ENCODE measurements around the gene UGGT1. TPM values are rescaled to one million over a fixed set of nuclear protein-coding genes. Genes with fewer than 3 reads are reported as not detected.
A peak's percentile ranks its signal among the peaks of the same experiment; 100 is the strongest.

UGGT1 gene
- 10 to 100 TPM; 66.9 to 78.6 TPM for total RNA-seq
- polyA plus RNA-seq (2013, experiment 1 of 2) = 31.7 TPM
- 33.5 TPM for polyA plus RNA-seq (2013, experiment 2 of 2)
- long read RNA-seq, experiment 1, partial matches to known transcripts = 3 of 14 reads
- long read RNA-seq, experiment 1, other reads (novel, unspliced or antisense) = 11 of 14 reads
- long read RNA-seq, experiment 2, full-length matches to known transcripts = 11 of 28 reads
- long read RNA-seq, experiment 2, partial matches to known transcripts = 5 of 28 reads
- long read RNA-seq, experiment 2, other reads (novel, unspliced or antisense) = 12 of 28 reads
- long read RNA-seq, experiment 3, full-length matches to known transcripts = 60 of 129 reads
- long read RNA-seq, experiment 3, partial matches to known transcripts = 18 of 129 reads
- long read RNA-seq, experiment 3, other reads (novel, unspliced or antisense) = 51 of 129 reads
- long read RNA-seq, experiment 4, partial matches to known transcripts = 0 of 1 reads
- long read RNA-seq, experiment 4, other reads (novel, unspliced or antisense) = 1 of 1 reads

- H3K27ac ChIP-seq (ENCODE audit: low read depth, low read length) = peak within 1 kb of the TSS; percentile 92
- peak within 1 kb of the TSS; percentile 88 for H3K4me3 Mint-ChIP-seq
- peak within 1 kb of the TSS; percentile 99 for H3K4me3 ChIP-seq (ENCODE audit: low read length)
- peaks cover 9% of the 10 kb centered on the region for H3K4me1 Mint-ChIP-seq
- no peaks in the 10 kb centered on the region for H3K9me3 Mint-ChIP-seq
- peak; percentile 98 for DNase-seq
- no peaks in the 10 kb centered on the region for H3K27me3 ChIP-seq (ENCODE audit: control insufficient read depth, insufficient read depth, low read length, poor library complexity, severe bottlenecking)
- peaks cover 3% of the 10 kb centered on the region for H3K4me1 ChIP-seq (ENCODE audit: control insufficient read depth, insufficient read depth, low read length)
- no peaks in the 10 kb centered on the region for H3K36me3 Mint-ChIP-seq (ENCODE audit: low read depth)
- peak within 1 kb of the TSS; percentile 92 for H3K9ac ChIP-seq (ENCODE audit: extremely low read depth, low read length, poor library complexity, severe bottlenecking)
- peaks cover 6% of the 10 kb centered on the region for H3K36me3 ChIP-seq (ENCODE audit: control insufficient read depth, insufficient read depth, low read length)
- TF ChIP-seq CTCF (conservative IDR thresholded peaks at IDR 0.05) = no peak
- WGBS, 2 experiments (ENCODE audit: insufficient coverage in 1 of 2, insufficient read length in 1 of 2) = 0% methylated on average over 17 to 59 of the region's 59 CpGs
- peak within 1 kb of the TSS; percentile 90 for H3K27ac Mint-ChIP-seq
- H3K9me3 ChIP-seq (ENCODE audit: control insufficient read depth, low read length) = no peaks in the 10 kb centered on the region
- no peaks in the 10 kb centered on the region for H3K27me3 Mint-ChIP-seq (ENCODE audit: insufficient read depth)
These were observed at the start of gene UGGT1 for GRCh38 chr2:128090945-128091725. TSS of gene UGGT1 (plus strand) at chr2:128091200. CDS start at chr2:128091358, 158 bp downstream.

GRCh38 chr2:128041561-128041960, 49.4 kb upstream of the UGGT1 start:
- Histone ChIP-seq H3K9ac (ENCODE audit: extremely low read depth, low read length, poor library complexity, severe bottlenecking) (no peak overlapping the region), H3K27ac (ENCODE audit: low read depth, low read length) (no peak overlapping the region), H3K27me3 (ENCODE audit: control insufficient read depth, insufficient read depth, low read length, poor library complexity, severe bottlenecking) (no peaks in the 10 kb centered on the region), H3K36me3 (ENCODE audit: control insufficient read depth, insufficient read depth, low read length) (no peaks in the 10 kb centered on the region), H3K4me3 (ENCODE audit: low read length) (no peak overlapping the region), H3K9me3 (ENCODE audit: control insufficient read depth, low read length) (peaks cover 40% of the 10 kb centered on the region), H3K4me1 (ENCODE audit: control insufficient read depth, insufficient read depth, low read length) (no peaks in the 10 kb centered on the region)
- H3K4me3 Mint-ChIP-seq = no peak overlapping the region
- peaks cover 20% of the 10 kb centered on the region for H3K27me3 Mint-ChIP-seq (ENCODE audit: insufficient read depth)
- no peaks in the 10 kb centered on the region for H3K36me3 Mint-ChIP-seq (ENCODE audit: low read depth)
- WGBS, 2 experiments (ENCODE audit: insufficient coverage in 1 of 2, insufficient read length in 1 of 2) = 84 to 86% methylated on average over 3 of the region's 3 CpGs
- H3K9me3 Mint-ChIP-seq = peaks cover 49% of the 10 kb centered on the region
- TF ChIP-seq CTCF (conservative IDR thresholded peaks at IDR 0.05) = no peak
- DNase-seq = no peak
- no peaks in the 10 kb centered on the region for H3K4me1 Mint-ChIP-seq
- no peak overlapping the region for H3K27ac Mint-ChIP-seq

GRCh38 chr2:128043041-128043440, 48.0 kb upstream of the UGGT1 start:
- peaks cover 49% of the 10 kb centered on the region for H3K9me3 Mint-ChIP-seq
- H3K4me1 Mint-ChIP-seq = no peaks in the 10 kb centered on the region
- Histone ChIP-seq H3K4me3 (ENCODE audit: low read length) (no peak overlapping the region), H3K9ac (ENCODE audit: extremely low read depth, low read length, poor library complexity, severe bottlenecking) (no peak overlapping the region), H3K4me1 (ENCODE audit: control insufficient read depth, insufficient read depth, low read length) (no peaks in the 10 kb centered on the region), H3K27me3 (ENCODE audit: control insufficient read depth, insufficient read depth, low read length, poor library complexity, severe bottlenecking) (no peaks in the 10 kb centered on the region), H3K9me3 (ENCODE audit: control insufficient read depth, low read length) (peaks cover 26% of the 10 kb centered on the region), H3K36me3 (ENCODE audit: control insufficient read depth, insufficient read depth, low read length) (no peaks in the 10 kb centered on the region), H3K27ac (ENCODE audit: low read depth, low read length) (no peak overlapping the region)
- TF ChIP-seq CTCF (conservative IDR thresholded peaks at IDR 0.05) = no peak
- H3K27ac Mint-ChIP-seq = no peak overlapping the region
- WGBS, 2 experiments (ENCODE audit: insufficient coverage in 1 of 2, insufficient read length in 1 of 2) = 88 to 92% methylated on average over 3 of the region's 3 CpGs
- H3K4me3 Mint-ChIP-seq = no peak overlapping the region
- H3K36me3 Mint-ChIP-seq (ENCODE audit: low read depth) = no peaks in the 10 kb centered on the region
- peaks cover 25% of the 10 kb centered on the region for H3K27me3 Mint-ChIP-seq (ENCODE audit: insufficient read depth)
- no peak for DNase-seq

Measured in endodermal cell (in vitro differentiated cells).